Activated CD8-positive, alpha-beta memory T cell treated with anti-CD3 and anti-CD28 coated beads, Interleukin-2, amount 50 U/mL, for 1 hour (primary cell): ENCODE data around the gene ADGB.
"Not testable (repeated sequence)": the region's sequence is repeated elsewhere in the genome, so short reads cannot be mapped to it uniquely, and the experiment has no call there.

ENCODE experiments used
- DNase-seq: peaks from one replicate; pipeline ENCODE4 v3.0.0-alpha.2; 2020; ENCODE audit errors: extremely low read depth

Gene ADGB

DNA sequence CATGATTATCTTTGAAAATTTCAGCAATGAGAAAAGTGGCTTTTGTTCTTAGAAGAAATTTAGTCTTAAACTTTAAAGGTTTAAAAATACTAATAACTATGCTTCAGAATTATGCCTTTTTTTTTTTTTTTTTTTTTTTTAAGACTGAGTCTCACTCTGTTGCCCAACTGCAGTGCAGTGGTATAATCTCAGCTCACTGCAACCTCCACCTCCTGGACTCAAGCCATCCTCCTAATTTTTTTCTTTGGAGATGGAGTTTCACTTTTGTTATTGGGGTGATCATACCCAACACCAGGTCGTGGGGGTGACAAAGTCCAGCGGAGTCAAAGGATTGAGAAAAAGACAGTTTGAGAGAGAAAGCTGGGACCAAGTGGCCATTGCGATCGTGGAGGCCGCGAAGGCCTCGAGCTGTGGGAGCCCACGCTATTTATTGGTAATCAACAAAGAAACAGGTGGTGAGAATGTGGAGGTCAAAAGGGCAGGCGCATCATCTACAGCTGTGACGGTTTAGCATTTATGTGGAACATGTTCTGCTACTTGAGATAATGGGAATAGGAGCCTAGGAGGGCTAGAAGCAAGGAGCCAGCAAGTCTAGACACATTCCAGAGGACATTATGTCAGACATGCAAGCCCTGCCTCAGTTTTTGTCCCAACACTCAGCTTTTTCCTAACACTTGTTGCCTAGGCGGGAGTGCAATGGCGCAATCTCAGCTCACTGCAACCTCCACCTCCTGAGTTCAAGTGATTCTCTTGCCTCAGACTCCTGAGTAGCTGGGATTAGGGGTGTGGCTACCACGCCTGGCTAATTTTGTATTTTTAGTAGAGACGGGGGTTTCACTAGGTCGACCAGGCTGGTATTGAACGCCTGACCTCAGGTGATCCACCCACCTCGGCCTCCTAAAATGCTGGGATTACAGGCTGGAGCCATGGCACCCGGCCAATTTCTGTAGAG, 217.0 kb downstream of the ADGB start:
- not testable (repeated sequence) for DNase-seq

DNA sequence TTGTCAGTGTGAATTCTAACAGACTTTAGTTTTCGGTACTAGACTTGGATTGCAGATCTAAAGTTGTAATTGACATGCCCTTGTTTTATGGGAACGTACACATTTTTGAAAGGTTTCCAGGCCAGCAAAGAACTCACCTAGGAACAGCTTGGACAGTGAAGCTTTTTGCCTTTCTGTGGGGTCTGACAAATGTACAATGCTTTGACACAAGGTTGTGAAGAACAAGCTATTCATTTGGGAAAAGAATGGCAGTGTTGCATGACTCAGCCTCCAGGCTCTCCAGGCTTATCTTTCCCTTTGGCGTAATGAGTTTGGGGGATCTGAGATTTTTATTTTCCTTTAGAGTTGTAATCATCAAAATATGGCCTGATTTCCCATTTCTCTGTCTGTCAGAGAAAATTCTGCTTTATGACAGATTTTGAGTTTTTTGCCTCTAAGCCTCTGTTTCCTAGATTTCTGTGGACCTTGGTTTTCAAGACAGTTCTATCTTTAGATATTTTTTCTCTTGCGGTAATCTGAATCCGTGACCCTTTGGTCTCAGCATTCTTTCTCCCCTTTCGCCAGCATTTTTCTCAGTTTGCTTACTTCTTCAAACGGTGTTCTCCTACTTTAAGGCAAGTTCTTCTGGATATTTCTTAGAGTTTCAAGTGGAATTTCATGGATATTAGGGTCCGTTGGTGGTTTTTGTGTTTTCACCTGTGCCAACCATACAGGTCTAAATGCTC, 221.0 kb downstream of the ADGB start:
- DNase-seq: no peak

DNA sequence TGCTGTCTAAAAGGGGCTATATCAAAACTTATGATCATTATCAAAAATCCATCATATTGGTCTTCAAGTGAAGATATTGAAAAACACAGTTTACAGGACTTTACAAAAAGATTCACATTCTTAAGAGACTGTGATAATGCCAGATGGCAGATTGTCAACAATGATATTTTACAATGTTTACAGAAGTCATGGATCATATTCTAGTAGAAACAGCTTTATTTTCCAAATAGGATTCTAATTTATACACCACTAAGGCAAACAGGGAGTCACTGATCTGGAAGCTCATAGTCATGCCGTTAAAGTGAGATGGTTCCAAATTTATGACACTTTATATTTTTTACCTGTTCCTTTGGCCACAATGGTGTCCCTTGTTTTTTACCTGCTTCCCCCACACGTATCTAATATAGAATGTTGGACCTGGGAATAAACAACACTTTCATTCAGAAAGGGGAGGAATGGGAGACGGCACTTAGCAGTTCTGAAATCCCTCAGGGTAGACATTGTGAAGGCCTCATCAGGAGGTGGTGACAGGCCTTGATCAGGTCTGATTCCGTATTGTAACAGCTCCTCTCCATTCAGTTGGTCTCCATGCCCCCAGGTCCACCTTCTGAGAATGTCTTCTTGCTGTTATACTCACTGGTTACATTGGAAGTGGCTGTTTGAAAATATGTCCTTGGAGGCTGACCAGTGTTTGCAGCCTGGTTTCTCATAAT, 228.6 kb downstream of the ADGB start:
- no peak for DNase-seq

DNA sequence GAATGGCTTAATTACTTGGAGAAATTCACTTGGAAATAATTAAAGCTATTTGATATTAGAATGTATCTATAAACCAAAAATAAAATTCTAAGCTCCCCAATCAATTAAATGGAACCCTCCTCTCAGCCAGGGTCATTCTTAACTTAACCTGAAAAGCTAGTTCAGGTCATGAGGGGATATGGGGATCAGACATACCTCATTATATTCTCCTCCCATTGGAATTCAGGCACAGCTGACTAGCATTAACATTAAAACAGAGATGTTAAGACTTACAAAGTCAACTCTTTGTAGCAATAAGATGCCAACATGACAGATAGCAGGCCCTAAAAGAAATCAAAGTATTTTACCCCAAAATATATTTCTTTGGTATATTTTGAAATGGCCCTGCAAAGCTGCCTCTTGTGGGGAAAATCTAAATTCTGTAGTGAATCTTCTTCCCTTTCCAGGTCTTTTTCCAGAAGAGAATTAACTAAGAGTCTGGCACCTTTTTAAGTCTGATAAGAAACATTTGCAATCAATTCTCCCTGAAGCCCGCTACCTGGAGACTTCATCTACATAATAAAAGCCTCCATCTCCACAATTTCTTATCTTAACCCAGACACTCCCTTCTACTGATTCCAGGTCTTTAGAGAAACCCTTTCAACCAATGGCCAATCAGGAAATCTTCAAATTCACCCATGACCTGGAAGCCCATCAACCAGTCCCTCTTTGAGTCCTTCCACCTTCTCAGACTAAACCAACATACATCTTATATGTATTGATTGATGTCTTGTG, 231.2 kb downstream of the ADGB start:
- DNase-seq: no peak

DNA sequence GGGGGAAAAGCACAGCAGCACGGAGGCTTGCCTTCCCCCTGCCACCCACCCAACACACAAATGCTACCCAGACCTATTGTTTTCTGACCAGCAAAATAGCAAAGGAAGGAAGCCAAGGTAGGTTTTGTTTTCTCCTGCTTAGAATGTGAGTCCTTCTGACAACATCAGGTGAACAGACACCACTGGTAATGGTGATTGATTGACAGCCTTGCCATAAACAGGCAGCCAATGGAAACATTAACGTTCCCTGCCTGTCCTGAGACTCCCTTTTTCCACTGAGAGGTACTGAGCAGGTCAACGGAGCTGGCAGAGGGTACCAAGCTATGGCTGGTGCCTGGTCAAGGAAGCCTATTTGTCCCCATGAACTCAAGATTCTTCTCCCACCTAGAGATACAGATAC, 234.4 kb downstream of the ADGB start:
- DNase-seq: no peak

DNA sequence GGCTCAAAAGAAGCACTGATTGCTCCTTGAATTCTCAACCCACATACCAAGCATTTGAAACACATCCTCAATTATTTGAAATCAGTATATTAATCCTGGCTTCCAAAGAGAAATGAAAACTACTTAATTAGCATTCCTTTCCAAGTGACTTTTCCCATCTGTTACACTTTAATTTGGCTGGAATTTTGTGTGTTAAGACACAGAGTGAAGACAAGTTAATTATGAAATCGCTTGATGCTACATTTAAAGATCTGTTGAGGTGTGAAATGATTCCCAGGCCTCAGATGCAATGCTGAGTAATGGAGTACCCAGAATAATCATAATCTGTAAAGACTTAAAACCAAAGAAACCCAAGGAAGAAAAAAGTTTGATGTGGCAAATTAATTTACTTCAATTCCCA, 241.4 kb downstream of the ADGB start:
- DNase-seq: no peak

DNA sequence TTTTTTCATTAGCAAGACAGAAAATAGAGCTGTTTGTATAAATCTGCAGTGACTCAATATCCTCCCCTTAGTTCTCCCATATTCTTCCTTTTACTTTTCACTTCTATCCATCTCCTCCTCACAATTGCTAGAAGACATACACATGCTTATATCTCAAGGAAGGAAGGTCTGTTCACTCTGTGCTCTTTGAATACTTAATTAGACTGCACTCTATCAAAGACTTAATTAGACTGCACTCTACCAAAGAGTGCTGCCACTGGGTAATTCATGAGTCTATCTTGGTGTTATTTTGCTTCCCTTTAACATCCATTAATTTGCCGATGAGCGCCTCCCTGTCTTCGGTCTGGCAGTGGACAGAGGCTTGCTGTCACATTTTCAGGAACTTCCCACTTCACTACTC, 241.9 kb downstream of the ADGB start:
- no peak for DNase-seq

DNA sequence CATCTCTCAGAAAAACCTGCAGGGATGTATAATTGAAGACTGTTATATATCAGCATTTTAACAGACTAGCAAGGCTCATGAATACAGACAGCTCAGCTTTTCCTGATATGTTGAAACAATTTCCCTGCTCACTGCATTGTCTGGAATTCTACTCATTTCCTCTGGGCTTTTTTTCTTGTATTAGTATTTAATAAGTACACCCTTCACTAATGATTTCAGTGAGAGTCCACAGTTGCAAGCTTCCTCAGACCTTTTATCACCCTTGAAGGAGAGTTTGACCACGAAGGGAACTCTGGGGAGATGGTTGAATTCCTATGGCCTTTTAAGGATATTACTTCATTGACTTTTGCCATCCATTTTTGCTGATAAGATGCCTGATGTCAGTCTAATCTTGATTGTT, 248.7 kb downstream of the ADGB start:
- DNase-seq: no peak

DNA sequence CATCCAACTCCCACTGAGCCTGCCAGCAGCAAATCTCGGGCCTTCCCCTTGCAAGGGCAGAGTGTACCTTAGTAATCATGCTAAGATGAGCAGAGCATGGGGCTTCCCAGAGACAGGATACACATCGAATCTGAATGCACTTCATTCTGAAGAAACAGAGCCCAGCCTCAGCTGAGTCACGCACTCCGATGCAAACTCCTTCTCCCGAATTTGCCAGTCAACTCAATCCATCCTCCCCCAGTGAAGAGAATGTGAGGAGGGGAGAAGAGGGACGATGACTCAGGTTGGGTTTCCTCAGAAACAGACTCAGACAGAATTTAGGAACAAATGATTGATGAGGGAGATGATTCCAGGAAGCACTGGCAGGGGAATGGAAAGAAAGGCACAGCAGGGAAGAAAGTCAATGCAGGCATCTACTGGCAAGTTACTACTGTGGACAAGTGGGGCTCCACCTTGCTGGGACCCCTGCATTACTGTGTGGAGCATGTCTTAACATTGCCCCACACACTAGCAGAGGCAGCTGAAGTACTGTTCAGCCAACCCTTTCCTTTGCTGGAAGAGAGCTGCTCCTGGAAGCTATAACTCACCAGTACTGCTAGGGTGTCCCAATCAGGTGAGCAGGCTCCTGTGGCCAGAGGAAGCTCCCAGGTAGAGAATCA, 251.6 kb downstream of the ADGB start:
- DNase-seq: no peak

DNA sequence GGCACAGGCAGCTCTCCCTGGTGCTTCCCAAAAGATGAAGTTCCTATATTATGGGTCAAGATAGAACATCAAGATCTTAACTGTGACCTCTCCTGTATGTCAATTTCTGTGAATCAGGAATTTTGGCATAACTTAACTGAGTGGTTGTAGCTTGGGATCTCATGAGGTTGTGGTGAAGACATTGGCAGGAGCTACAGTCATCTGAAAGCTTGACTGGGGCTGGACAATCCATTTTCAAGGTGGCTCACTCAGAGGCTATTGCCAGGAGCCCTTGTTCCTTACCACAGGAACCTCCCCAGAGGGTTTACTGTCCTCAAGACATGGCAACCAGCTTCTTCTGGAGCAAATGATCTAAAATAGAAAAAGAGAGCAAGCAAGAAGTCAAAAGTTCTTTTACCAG, 252.2 kb downstream of the ADGB start:
- no peak for DNase-seq

DNA sequence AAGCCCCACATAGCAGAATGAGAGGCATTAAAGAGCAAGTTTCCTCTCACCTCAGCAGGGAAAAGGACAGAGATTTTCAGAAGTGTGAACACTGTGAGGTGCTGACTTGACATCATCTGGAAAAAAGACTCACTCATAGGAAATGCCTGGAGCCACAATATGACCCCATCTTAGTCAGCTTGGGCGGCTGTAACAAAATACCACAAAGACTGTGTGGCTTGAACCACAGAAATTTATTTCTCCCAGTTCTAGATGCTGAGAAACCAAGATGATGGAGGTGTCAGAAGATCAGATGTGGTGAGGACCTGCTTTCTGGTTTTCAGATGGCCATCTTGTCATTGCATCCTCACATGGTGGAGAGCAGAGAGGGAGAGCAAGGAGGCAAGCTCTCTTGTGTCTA, 253.1 kb downstream of the ADGB start:
- no peak for DNase-seq

DNA sequence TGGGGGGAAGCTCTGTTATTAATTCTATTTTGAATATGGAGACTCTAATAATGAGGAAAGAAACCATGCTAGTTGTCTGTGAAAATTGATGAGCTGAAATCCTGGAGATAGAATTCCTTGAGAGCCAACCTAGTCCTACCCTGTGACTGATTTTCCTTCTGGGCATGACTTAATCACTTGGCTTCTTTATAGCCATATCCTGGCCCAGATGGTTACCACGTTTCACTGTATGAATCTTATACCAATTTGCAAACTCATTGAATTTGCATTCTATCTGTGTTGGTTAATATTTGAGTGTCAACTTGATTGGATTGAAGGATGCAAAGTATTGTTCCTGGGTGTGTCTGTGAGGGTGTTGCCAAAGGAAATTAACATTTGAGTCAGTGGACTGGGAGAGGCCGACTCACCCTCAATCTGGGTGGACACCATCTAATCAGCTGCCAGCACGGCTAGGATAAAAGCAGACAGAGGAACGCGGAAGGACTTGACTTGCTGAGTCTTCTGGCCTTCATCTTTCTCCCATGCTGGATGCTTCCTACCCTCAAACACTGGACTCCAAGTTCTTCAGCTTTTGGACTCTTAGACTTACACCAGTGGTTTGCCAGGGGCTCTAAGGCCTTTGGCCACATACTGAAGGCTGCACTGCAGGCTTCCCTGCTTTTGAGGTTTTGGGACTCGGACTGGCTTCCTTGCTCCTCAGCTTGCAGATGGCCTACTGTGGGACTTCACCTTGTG, 255.9 kb downstream of the ADGB start:
- DNase-seq: not testable (repeated sequence)

DNA sequence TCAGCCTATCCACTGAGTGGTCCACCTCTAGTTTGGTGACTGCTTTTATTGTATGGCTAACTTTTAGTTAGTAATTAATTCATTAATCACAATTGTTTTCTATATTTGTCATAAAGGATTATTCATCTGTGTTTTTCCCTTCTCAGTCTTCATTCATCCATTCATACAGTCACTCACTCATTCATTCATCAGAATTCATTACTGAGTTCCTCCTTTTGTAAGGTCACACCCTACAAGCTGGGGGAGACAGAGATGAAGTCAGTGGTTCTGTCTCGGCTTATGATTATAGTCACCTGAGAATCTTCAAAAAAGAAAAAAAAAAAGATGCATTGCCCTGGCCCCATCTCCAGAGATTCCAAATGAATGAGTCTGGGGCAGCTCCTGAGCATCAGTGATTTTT, 257.1 kb downstream of the ADGB start:
- DNase-seq: no peak

DNA sequence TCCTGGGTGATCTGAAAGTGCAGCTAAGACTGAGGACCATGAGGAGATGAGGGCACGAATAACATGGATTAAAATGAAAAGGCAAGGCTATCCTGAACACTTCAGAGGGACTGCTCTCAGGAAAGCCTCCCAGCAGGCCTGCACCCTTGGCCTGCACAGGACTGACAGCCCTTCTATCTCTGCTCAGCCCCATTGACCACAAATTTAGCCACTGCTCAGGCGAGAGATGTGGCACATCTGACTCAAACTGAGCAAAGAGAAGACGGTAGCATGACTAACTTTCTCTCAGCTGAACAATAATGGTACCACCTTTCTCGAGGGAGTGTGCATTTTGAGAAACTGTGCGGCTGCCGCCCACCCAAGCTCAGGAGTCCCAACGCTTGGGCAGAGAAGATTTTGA, 257.5 kb downstream of the ADGB start:
- DNase-seq: no peak

DNA sequence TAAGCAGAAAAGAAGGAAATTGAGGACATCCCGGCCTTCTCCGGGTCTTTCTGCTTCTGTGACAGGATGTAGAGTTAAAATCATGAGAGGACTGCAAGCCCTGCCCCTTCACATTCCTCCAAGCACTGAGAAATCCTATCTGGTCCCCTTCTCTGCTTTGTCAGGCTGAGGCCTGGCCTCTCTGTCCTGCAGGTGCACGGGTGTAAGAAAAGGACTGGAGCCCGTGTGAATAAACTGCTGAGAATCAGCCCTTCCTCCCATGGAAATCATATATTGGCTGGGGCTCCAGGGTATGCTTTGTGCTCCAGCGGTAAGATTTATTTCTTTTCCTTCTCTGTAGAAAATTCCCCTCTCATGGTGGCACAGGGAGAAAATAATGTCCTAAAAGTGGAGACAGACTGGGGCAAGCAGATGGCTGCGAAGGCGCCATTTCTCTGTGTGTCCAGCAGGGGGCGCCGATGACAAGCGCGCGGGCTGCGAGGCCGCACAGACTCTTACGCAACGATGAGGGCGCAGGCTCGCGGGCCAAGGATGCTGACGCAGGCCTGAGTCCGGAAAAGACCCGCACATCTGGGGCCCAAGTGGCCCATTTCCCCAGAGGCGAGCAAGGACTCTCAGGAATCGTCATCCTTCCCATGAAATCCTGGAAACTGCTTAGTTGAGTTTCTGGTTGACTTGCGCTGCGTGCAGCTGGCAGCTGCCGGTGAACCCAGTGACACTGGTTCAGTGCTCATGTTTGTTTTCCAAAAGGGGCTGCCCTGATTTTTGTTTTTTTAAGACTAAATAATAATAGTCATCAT, 258.6 kb downstream of the ADGB start:
- DNase-seq: peak; percentile 24

DNA sequence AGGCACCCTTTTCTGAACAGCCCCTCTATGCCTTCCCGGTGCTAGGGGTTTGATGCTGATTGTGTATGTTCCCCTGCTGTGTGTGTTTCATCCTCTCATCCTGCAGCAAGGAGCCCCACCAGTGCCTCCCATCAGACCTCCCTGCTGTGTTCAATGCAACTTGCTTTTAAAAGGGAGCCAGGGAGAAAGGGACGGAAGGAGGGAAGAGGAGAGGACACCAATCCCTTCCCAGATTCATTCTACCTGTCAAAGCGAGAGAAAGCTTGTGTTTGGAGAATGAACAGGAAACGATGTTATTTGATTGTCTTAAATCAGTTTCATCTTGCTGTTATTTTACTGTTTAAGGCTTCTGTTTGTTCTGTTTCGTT, 259.2 kb downstream of the ADGB start:
- DNase-seq: no peak

DNA sequence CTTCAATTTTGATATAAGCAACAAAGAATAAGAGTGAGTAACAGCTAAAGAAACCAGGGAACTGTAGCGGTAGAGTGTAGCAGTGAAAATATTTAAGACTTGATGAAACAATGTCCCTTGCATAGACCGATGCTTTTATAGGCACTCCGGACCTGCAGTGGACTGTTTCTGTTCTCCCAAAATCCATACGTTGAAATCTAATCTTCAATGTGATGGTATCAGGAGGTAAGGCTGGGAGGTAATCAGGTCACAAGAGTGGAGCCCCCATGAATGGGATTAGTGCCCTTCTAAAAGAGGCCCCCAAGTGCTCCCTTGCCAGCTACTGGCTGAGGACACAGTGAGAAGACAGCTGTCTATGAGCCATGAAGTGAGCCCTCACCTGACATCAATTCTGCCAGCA, 260.4 kb downstream of the ADGB start:
- DNase-seq: no peak

DNA sequence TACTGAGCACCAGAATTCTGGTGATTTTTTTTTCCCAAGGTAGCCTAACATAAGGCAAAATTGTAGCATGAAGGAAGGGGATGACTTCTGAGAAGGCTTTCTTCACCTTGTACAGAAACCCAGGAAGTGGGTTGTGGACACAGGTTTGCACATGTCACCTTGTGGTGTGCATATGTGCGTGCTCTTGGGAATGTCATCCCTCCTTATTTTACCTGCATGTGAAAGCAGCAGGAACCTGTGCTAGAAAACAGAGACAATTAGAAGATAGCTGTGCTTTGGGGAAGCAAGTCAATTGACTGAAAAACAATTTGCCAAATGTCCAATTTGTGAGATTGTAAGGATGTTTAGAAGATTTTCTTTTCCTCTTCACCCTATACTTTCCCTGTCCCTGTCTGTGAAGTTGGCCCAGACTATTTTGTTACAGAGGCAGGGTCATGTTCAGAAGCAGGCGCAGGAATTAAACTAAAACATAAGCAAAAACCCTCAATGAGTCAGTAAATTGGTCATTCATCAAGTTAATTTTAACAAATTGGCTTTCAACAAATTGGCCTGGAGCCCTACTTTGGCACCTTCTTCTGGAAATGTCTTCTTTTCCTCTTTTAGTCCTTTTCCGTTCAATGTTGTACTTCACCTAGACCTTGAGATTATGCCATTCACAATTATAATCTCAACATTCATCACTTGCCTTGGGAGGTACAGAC, 261.2 kb downstream of the ADGB start:
- DNase-seq: no peak

DNA sequence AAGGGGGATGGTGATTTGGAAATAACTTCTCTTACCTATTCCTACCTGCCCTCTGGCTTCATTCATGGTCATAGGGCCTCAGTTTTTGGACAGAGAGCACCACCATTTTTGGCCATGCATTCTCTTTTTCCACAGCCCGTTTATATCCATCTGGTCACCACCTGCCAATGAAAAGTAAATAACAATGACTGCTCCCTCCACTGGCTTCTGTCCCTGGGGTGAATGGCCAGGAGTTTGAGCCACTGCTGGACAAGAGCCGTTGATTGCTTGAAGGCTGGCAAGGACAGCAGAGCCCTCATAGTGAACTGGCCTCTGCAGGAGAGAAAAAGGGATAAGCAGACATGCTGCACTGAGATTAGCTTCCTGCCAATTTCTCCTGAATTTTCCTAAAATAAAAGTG, 261.8 kb downstream of the ADGB start:
- no peak for DNase-seq
